ENCODE measurements around the gene SLC9A9. TPM values are rescaled to one million over a fixed set of nuclear protein-coding genes. Genes with fewer than 3 reads are reported as not detected.

SLC9A9 gene
- total and polyA plus RNA-seq, 8 donors: 0.28 to 5.9 (median 0.75) TPM

DNA sequence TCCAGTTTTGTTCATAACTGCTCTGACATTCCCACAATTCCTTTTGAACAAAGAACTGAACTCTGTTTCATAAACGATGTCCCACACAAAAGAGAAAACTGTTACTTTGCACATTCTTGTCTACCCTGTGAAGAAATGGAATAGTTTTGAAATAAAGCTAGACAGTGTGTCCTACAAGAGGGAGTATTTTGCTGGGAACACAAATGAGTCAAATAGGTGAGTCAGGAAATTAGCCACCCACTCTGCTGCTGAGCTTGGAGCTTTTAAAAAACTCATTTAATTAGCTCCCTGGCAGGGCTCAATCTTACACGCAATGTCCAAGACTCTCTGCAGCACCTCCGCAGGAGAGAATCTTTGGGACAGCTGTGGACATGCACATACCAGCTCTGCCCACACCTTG, 193.4 kb downstream of the SLC9A9 start:
- FAIRE-seq (no peak), DNase-seq (no peak), ATAC-seq (peak in 2 of 4 donors; percentile 21 to 59)
- TF ChIP-seq, protein P1, sequence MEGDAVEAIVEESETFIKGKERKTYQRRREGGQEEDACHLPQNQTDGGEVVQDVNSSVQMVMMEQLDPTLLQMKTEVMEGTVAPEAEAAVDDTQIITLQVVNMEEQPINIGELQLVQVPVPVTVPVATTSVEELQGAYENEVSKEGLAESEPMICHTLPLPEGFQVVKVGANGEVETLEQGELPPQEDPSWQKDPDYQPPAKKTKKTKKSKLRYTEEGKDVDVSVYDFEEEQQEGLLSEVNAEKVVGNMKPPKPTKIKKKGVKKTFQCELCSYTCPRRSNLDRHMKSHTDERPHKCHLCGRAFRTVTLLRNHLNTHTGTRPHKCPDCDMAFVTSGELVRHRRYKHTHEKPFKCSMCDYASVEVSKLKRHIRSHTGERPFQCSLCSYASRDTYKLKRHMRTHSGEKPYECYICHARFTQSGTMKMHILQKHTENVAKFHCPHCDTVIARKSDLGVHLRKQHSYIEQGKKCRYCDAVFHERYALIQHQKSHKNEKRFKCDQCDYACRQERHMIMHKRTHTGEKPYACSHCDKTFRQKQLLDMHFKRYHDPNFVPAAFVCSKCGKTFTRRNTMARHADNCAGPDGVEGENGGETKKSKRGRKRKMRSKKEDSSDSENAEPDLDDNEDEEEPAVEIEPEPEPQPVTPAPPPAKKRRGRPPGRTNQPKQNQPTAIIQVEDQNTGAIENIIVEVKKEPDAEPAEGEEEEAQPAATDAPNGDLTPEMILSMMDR (IDR thresholded peaks at IDR 0.05): no peak
- H3K36me3 ChIP-seq: no peaks in the 10 kb centered on the region
- no peaks in the 10 kb centered on the region for H3K9me3 ChIP-seq
- H3K27me3 ChIP-seq: no peaks in the 10 kb centered on the region
- intact Hi-C loops (cut with DNase I): no loop called here
- no peaks in the 10 kb centered on the region for H3K4me1 ChIP-seq
- WGBS, 2 donors: 51 to 75% methylated on average over 3 of the region's 3 CpGs
- H3K4me3 ChIP-seq: no peak overlapping the region
- H3K27ac ChIP-seq: no peak overlapping the region

DNA sequence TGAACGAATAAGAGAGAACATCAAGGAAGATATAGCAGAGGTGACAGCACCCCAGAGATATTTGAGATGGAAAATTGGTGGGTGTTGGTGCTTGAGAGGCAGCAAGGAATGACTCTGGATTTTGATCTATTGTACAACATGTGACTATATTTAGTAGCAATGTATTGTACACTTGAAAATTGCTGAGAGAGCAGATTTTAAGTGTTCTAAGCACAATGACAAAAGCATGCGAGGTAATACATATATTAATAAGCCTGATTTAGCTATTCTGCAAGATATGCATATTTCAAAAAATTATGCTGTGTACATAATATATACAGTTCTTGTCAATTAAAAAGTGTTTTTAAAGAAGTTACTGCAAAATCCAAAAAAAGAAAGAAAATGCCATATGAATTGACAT, 194.3 kb downstream of the SLC9A9 start:
- ATAC-seq (no peak), FAIRE-seq (no peak), DNase-seq (no peak)
- TF ChIP-seq, protein P1 (IDR thresholded peaks at IDR 0.05): no peak
- 81 to 97% methylated on average over 2 of the region's 2 CpGs for WGBS, 2 donors
- Histone ChIP-seq H3K4me3 (no peak overlapping the region), H3K27me3 (no peaks in the 10 kb centered on the region), H3K27ac (no peak overlapping the region), H3K4me1 (no peaks in the 10 kb centered on the region), H3K36me3 (no peaks in the 10 kb centered on the region), H3K9me3 (no peaks in the 10 kb centered on the region)
- intact Hi-C loops (cut with DNase I): no loop called here

GRCh38 chr3:143653493-143653892, 194.8 kb downstream of the SLC9A9 start:
- Histone ChIP-seq H3K27me3 (no peaks in the 10 kb centered on the region), H3K27ac (no peak overlapping the region), H3K36me3 (no peaks in the 10 kb centered on the region), H3K4me1 (no peaks in the 10 kb centered on the region), H3K4me3 (no peak overlapping the region), H3K9me3 (no peaks in the 10 kb centered on the region)
- intact Hi-C loops (cut with DNase I): no loop called here
- DNase-seq: no peak
- no peak for FAIRE-seq
- WGBS, 2 donors: 67 to 69% methylated on average over 2 of the region's 2 CpGs
- peak in 1 of 4 donors; percentile 30 for ATAC-seq
- TF ChIP-seq, protein P1 (IDR thresholded peaks at IDR 0.05): no peak

GRCh38 chr3:143652118-143652517, 196.2 kb downstream of the SLC9A9 start:
- Histone ChIP-seq H3K4me1 (no peaks in the 10 kb centered on the region), H3K4me3 (no peak overlapping the region), H3K36me3 (no peaks in the 10 kb centered on the region), H3K9me3 (no peaks in the 10 kb centered on the region), H3K27me3 (no peaks in the 10 kb centered on the region), H3K27ac (no peak overlapping the region)
- ATAC-seq (no peak), FAIRE-seq (no peak), DNase-seq (no peak)
- intact Hi-C loops (cut with DNase I): no loop called here
- WGBS, 2 donors: 58 to 62% methylated on average over 3 of the region's 3 CpGs
- TF ChIP-seq, protein P1 (IDR thresholded peaks at IDR 0.05): no peak

DNA sequence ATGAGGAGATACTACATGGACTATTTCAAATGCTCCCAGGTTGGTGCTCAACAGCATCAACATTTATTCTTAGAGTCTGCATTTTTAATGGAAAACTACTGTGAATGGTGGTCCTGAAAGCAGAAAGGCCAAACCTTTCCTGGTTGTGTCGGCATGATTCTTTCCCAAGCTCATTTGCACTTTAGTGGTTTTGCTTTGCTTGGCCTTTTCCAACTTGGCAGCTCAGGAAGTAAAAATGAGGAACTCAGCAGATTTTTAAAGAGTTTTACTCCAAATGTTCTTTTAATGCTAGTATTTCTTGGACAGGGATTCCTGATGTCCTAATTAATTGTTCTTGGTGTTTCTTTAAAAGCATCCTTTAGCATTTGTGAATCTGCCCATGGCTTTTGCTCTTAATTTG, 197.4 kb downstream of the SLC9A9 start:
- H3K27ac ChIP-seq: no peak overlapping the region
- 76 to 82% methylated on average over 1 of the region's 1 CpG for WGBS, 2 donors
- DNase-seq (no peak), ATAC-seq (no peak), FAIRE-seq (no peak)
- no peaks in the 10 kb centered on the region for H3K9me3 ChIP-seq
- no peaks in the 10 kb centered on the region for H3K27me3 ChIP-seq
- TF ChIP-seq, protein P1 (IDR thresholded peaks at IDR 0.05): no peak
- no peak overlapping the region for H3K4me3 ChIP-seq
- H3K36me3 ChIP-seq: no peaks in the 10 kb centered on the region
- intact Hi-C loops (cut with DNase I): no loop called here
- H3K4me1 ChIP-seq: no peaks in the 10 kb centered on the region
